ENCODE data around the gene GAN.

- TF ChIP-seq POLR2A (IDR thresholded peaks at IDR 0.05; ENCODE audit: low read depth, low read length), result no peak
- no peak for TF ChIP-seq CTCF (conservative IDR thresholded peaks at IDR 0.05; ENCODE audit: low read depth, low read length)
- no peak for TF ChIP-seq USF2 (IDR thresholded peaks at IDR 0.05; ENCODE audit: low read depth, low read length)
- no peak for TF ChIP-seq MXI1 (IDR thresholded peaks at IDR 0.05; ENCODE audit: borderline replicate concordance, low read depth, low read length)
- TF ChIP-seq SMC3 (IDR thresholded peaks at IDR 0.05; ENCODE audit: low read depth, low read length), result no peak
- TF ChIP-seq BHLHE40 (IDR thresholded peaks at IDR 0.05; ENCODE audit: low read depth, low read length), result no peak
- no peak for TF ChIP-seq MAFK (IDR thresholded peaks at IDR 0.05; ENCODE audit: low read depth, low read length)
- no peak for TF ChIP-seq MAZ (IDR thresholded peaks at IDR 0.05; ENCODE audit: borderline replicate concordance, low read depth, low read length)
- TF ChIP-seq RFX5 (IDR thresholded peaks at IDR 0.05; ENCODE audit: low read depth, low read length), result no peak
- TF ChIP-seq CHD1 (IDR thresholded peaks at IDR 0.05; ENCODE audit: low read depth, low read length), result no peak
- TF ChIP-seq ELK1 (IDR thresholded peaks at IDR 0.05; ENCODE audit: borderline replicate concordance, low read depth, low read length), result no peak
- TF ChIP-seq FOS (IDR thresholded peaks at IDR 0.05; ENCODE audit: low read depth, low read length), result no peak
- no peak for TF ChIP-seq RAD21 (IDR thresholded peaks at IDR 0.05; ENCODE audit: low read length)
- no peak for TF ChIP-seq CEBPB (IDR thresholded peaks at IDR 0.05; ENCODE audit: low read depth, low read length)
These were observed 3.9 kb downstream of the GAN start for GRCh38 chr16:81318711-81319110.

Data from IMR-90 (cell line).